H1 (cell line): Measurements from ENCODE around the gene SLC26A1. TPM values are rescaled to one million over a fixed set of nuclear protein-coding genes. Genes with fewer than 3 reads are reported as not detected.

Experiments used
- CREB1 ChIP-seq: IDR thresholded peaks from 2 replicates; pipeline ENCODE4 v1.6.1; 2012; ENCODE audit warnings: inconsistent platforms
- CTBP2 ChIP-seq: IDR thresholded peaks from 2 replicates; pipeline ENCODE4 v1.7.0; 2011; ENCODE audit warnings: borderline replicate concordance, mild to moderate bottlenecking, moderate library complexity, mixed read lengths, low read length; ENCODE audit not compliant: insufficient read depth, insufficient read length
- CTCF ChIP-seq, 3 experiments: IDR thresholded peaks; 1 replicate in 2 of 3; 2 replicates in 1 of 3; pipeline versions ENCODE4 v1.5.1 to v1.6.1; 2011; ENCODE audit warnings: low read length in 3 of 3, mild to moderate bottlenecking in 3 of 3, inconsistent platforms in 2 of 3, low read depth in 1 of 3, moderate library complexity in 1 of 3; ENCODE audit not compliant: insufficient read depth in 1 of 3; ENCODE audit errors: control extremely low read depth in 1 of 3
- EGR1 ChIP-seq: IDR thresholded peaks from 2 replicates; pipeline ENCODE4 v1.6.1; 2011; ENCODE audit warnings: low read depth, low read length, borderline replicate concordance
- HDAC2 ChIP-seq, 2 experiments: fragments of 300-600 bp in 1 of 2; sonication (generic) in 1 of 2; IDR thresholded peaks; 2 replicates each; pipeline ENCODE4 v1.6.1; 2011 to 2012; ENCODE audit warnings: low read depth in 2 of 2, low read length in 2 of 2, mild to moderate bottlenecking in 2 of 2, moderate library complexity in 2 of 2, borderline replicate concordance in 1 of 2, inconsistent platforms in 1 of 2
- JUND ChIP-seq: IDR thresholded peaks from 2 replicates; pipeline ENCODE4 v1.6.1; 2011; ENCODE audit warnings: mild to moderate bottlenecking, improper control_type of control experiment, low read length
- KDM4A ChIP-seq: IDR thresholded peaks from one replicate; pipeline ENCODE4 v1.7.1; 2012; ENCODE audit warnings: low read depth, mild to moderate bottlenecking, moderate library complexity, low read length, inconsistent platforms; ENCODE audit not compliant: severe bottlenecking
- RNF2 ChIP-seq: fragments of 200-900, 300-1000 bp; sonication (generic); IDR thresholded peaks from 2 replicates; pipeline ENCODE4 v1.7.1; 2016; ENCODE audit warnings: borderline replicate concordance, low read depth, mild to moderate bottlenecking, antibody characterized with exemption, low read length; ENCODE audit not compliant: poor library complexity, severe bottlenecking; ENCODE audit errors: missing control alignments
- SIN3A ChIP-seq, 2 experiments: IDR thresholded peaks in 1 of 2; conservative IDR thresholded peaks in 1 of 2; 2 replicates each; pipeline ENCODE4 v1.6.1; 2011 to 2012; ENCODE audit warnings: low read length in 2 of 2, improper control_type of control experiment in 1 of 2, low read depth in 1 of 2, mild to moderate bottlenecking in 1 of 2
- SP2 ChIP-seq: IDR thresholded peaks from 2 replicates; pipeline ENCODE4 v1.6.1; 2012; ENCODE audit warnings: mild to moderate bottlenecking, low read length, inconsistent platforms
- TAF7 ChIP-seq: optimal IDR thresholded peaks from 2 replicates; pipeline ENCODE3; 2011; ENCODE audit warnings: low read depth, mild to moderate bottlenecking, inconsistent platforms, low read length, moderate library complexity, borderline replicate concordance
- TCF12 ChIP-seq: IDR thresholded peaks from 2 replicates; pipeline ENCODE4 v1.6.1; 2011; ENCODE audit warnings: low read depth, mild to moderate bottlenecking, low read length
- polyA plus RNA-seq, 7 experiments: library from polyadenylated mRNA; depleted of rRNA in 3 of 7; stranded (reverse) in 5 of 7; unstranded in 2 of 7; fragments of >200 nt in 5 of 7; fragments of 200-250 nt in 2 of 7; gene quantifications; 1 replicate in 5 of 7; 2 replicates in 1 of 7; 4 replicates in 1 of 7; pipeline versions ENCODE4 v1.2.1 to v1.2.3, GENCODE V29; 2011 to 2013; ENCODE audit warnings: missing spikeins in 2 of 7, mixed read lengths in 2 of 7
- total RNA-seq: library from RNA; stranded (reverse); fragmentation: NEBNext Ultra II Directional; extraction: Animal tissue kit (Norgen Biotek cat#: 25700); gene quantifications from 2 replicates; pipeline ENCODE4 v1.2.1, GENCODE V29; 2021

SLC26A1 gene
- total and polyA plus RNA-seq, 2 of the 8 experiments (the other 6 are each of a cell fraction or from before 2014, with no cell fraction given), result 0.11 TPM; not detected in 1

DNA sequence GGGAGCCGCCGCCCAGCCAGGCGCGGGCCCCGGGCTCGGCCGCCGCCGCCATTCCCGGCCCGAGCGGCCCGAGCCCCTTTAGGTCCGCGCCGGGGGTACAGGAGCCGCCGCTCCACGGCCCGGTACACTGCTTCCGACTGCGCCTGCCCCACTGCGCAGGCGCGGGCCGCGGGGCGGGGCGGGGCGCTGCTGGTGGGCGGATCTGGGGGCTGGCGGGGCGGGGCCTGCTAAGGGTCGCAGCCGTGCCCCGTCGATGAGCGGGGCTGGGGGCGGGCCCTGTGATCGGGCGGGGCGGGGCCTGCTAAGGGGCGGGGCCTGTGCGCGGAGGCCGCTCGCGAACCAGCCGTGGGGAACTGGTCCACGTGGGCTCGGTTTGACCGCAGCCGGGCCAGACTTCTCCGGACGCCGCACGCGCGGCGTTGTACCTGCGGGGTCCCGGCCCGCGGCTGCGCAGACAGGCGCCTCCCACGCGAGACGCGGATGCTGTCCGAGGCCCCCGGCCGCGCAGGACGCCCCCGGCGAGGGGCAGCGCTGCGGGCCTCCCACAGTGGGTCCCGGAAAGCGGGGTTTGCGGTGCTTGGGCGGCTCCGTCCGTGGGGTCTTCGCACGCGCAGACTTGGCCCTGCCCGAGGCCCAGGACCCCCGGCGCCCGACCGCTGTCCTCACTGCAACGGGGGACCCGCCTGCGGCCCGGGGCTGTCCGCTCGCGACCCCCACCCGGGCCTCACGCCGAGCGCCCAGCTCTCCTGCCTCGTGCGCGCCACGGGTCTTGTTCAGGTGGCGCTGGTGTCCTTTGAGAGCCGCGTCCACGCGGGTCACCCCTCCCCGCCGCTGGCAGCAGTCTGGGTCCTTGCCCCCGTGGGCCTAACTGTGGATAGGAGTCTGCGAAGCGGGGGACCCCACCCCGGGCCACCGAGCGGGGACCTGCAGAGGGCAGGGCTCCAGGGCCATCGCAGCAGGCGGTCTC, 19.5 kb downstream of the SLC26A1 start, which contains the start of gene DGKQ (continued):
- TF ChIP-seq HDAC2 (IDR thresholded peaks at IDR 0.05; ENCODE audit: borderline replicate concordance in 1 of 2, low read depth in 2 of 2, low read length in 2 of 2), result no peak
- no peak for TF ChIP-seq JUND
- TF ChIP-seq SIN3A (conservative IDR thresholded peaks at IDR 0.05 in 1 of 2, IDR thresholded peaks at IDR 0.05 in 1 of 2; ENCODE audit: low read depth in 1 of 2, low read length in 2 of 2), result no peak
- no peak for TF ChIP-seq RNF2
- no peak for TF ChIP-seq EGR1
- TF ChIP-seq CREB1, result 0 out of 2 replicates have a peak, but pooled peaks have one; percentile 29
- TF ChIP-seq TAF7, result no peak
- TF ChIP-seq SP2, result no peak
- no peak for TF ChIP-seq CTCF (IDR thresholded peaks at IDR 0.05; ENCODE audit: control extremely low read depth in 1 of 3, insufficient read depth in 1 of 3, low read depth in 1 of 3, low read length in 3 of 3)
- peak; percentile 87 for TF ChIP-seq KDM4A
- no peak for TF ChIP-seq CTBP2
- TF ChIP-seq TCF12, result no peak
